H1 (cell line): ENCODE results near the gene NRP2. TPM values are rescaled to one million over a fixed set of nuclear protein-coding genes. Genes with fewer than 3 reads are reported as not detected.

Experiments used
- CHD7 ChIP-seq: fragments of 300-600 bp; sonication (generic); IDR thresholded peaks from 2 replicates; pipeline ENCODE4 v1.7.1; 2012; ENCODE audit warnings: low read length, moderate library complexity, mild to moderate bottlenecking, inconsistent platforms; ENCODE audit not compliant: insufficient replicate concordance
- HDAC2 ChIP-seq, 2 experiments: fragments of 300-600 bp in 1 of 2; sonication (generic) in 1 of 2; IDR thresholded peaks; 2 replicates each; pipeline ENCODE4 v1.6.1; 2011 to 2012; ENCODE audit warnings: low read depth in 2 of 2, low read length in 2 of 2, mild to moderate bottlenecking in 2 of 2, moderate library complexity in 2 of 2, borderline replicate concordance in 1 of 2, inconsistent platforms in 1 of 2
- PHF8 ChIP-seq: fragments of 200-600 bp; sonication (generic); conservative IDR thresholded peaks from 2 replicates; pipeline ENCODE4 v1.7.1; 2012; ENCODE audit warnings: low read depth, mild to moderate bottlenecking, inconsistent platforms, low read length, moderate library complexity
- SIX5 ChIP-seq: IDR thresholded peaks from 2 replicates; pipeline ENCODE4 v1.6.1; 2011; ENCODE audit warnings: mild to moderate bottlenecking, low read depth, low read length
- polyA plus RNA-seq, 7 experiments: library from polyadenylated mRNA; depleted of rRNA in 3 of 7; stranded (reverse) in 5 of 7; unstranded in 2 of 7; fragments of >200 nt in 5 of 7; fragments of 200-250 nt in 2 of 7; gene quantifications; 1 replicate in 5 of 7; 2 replicates in 1 of 7; 4 replicates in 1 of 7; pipeline versions ENCODE4 v1.2.1 to v1.2.3, GENCODE V29; 2011 to 2013; ENCODE audit warnings: missing spikeins in 2 of 7, mixed read lengths in 2 of 7
- total RNA-seq: library from RNA; stranded (reverse); fragmentation: NEBNext Ultra II Directional; extraction: Animal tissue kit (Norgen Biotek cat#: 25700); gene quantifications from 2 replicates; pipeline ENCODE4 v1.2.1, GENCODE V29; 2021

NRP2 gene
- total and polyA plus RNA-seq, 2 of the 8 experiments (the other 6 are each of a cell fraction or from before 2014, with no cell fraction given): 32.0 to 37.8 TPM

- TF ChIP-seq SIX5: no peak
- no peak for TF ChIP-seq HDAC2 (IDR thresholded peaks at IDR 0.05; ENCODE audit: borderline replicate concordance in 1 of 2, low read depth in 2 of 2, low read length in 2 of 2)
- TF ChIP-seq CHD7: no peak
- TF ChIP-seq PHF8: no peak
These were observed 77.9 kb downstream of the NRP2 start (continued) for GRCh38 chr2:205760157-205760556.
